Measurements from ENCODE around the gene B3GAT3.
"Not testable (repeated sequence)": the region's sequence is repeated elsewhere in the genome, so short reads cannot be mapped to it uniquely, and the experiment has no call there.

GRCh38 chr11:62616957-62617356 lies 4.8 kb downstream of the B3GAT3 start:
- not testable (repeated sequence) for TF ChIP-seq CTCF (IDR thresholded peaks at IDR 0.05; ENCODE audit: poor library complexity, severe bottlenecking); EP300 (conservative IDR thresholded peaks at IDR 0.05; ENCODE audit: poor library complexity, severe bottlenecking); EZH2 (IDR thresholded peaks at IDR 0.05; ENCODE audit: borderline replicate concordance, insufficient read depth, low read length, poor library complexity, severe bottlenecking)
